Cardiac septum (tissue), 1 donor: ENCODE measurements around the gene HEATR1. TPM values are rescaled to one million over a fixed set of nuclear protein-coding genes. Genes with fewer than 3 reads are reported as not detected.
"Not testable (repeated sequence)": the region's sequence is repeated elsewhere in the genome, so short reads cannot be mapped to it uniquely, and the experiment has no call there.

ENCODE experiments used
- DNase-seq: peaks from one replicate; pipeline ENCODE4 v3.0.0-alpha.2; 2020; ENCODE audit warnings: low spot score
- intact Hi-C: fragments of 100-400 bp; cut with DNase I; formaldehyde crosslinking; loops from one replicate; pipeline ENCODE4 v1.14.0; 2022
- long read RNA-seq: library from polyadenylated mRNA; unstranded; transcript quantifications from one replicate; pipeline ENCODE4 v2.0.0, GENCODE V29; 2021
- total RNA-seq: library from RNA; stranded (reverse); fragmentation: NEBNext Ultra II Directional; extraction: Animal tissue kit (Norgen Biotek cat#: 25700); gene quantifications from one replicate; pipeline ENCODE4 v1.2.1, GENCODE V29; 2021
- donor health status: DM: no; HTN: no; CAD: no.

The HEATR1 gene
- 12.6 TPM for total RNA-seq
- long read RNA-seq, partial matches to known transcripts = 3 of 5 reads
- long read RNA-seq, other reads (novel, unspliced or antisense) = 1 of 5 reads

GRCh38 chr1:236603991-236604904 lies at the start of gene HEATR1:
TSS of gene HEATR1 (minus strand) at chr1:236604516. CDS start at chr1:236604095, 421 bp downstream.
- peak; percentile 98 for DNase-seq
- intact Hi-C loops = loop anchor here (2.0 to 10.0 kb wide), 4 partner anchors 81 to 261 kb away; partner anchors contain the start of gene MTR

DNA sequence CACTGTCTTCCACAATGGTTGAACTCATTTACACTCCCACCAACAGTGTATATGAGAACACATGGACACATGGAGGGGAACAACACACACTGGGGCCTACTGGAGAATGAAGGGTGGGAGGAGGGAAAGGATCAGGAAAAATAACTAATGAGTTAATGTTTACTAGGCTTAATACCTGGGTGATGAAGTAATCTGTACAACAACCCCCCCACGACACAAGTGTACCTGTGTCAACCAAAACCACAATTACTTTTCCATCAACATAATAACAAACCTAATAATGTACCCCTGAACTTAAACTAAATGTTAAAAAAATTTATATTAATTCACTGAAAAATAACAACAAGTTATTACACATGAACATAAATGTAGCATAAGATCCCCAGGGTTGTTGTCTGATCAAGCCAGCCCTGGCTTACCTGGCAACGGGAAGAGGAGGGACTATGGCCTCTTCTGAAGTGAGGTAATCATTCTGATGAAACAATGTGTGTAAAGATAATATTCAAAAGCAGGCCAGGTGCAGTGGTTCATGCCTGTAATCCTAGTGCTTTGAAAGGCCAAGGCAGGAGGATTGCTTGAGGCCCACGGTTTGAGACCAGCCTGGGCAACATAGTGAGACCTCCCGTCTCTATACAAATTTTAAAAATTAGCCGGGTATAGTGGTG lies 40.8 kb upstream of the HEATR1 start:
- DNase-seq = no peak
- intact Hi-C loops = no loop called here

- intact Hi-C loops = no loop called here
- DNase-seq = no peak
These were observed 38.4 kb upstream of the HEATR1 start for GRCh38 chr1:236642763-236643162.

DNA sequence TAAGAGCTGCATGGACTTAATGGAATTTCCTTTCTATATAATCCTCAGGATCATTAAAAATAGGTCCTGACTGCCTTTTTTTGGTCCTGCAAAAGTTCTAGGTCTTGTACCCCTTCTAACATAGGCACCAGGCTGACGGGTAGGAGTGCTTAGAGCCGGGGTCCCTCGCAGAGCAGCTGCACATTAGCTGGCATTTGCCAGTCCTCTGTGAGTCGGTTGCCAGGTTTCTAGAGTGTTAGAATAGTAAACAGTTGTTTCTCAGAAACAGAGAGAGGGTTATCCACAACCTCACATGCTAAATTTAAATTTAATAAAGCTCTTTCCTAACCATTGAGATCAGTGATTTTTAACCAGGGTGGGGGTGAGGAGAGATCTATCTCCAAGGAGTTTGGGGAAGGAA lies 35.4 kb upstream of the HEATR1 start:
- intact Hi-C loops = no loop called here
- DNase-seq = no peak

DNA sequence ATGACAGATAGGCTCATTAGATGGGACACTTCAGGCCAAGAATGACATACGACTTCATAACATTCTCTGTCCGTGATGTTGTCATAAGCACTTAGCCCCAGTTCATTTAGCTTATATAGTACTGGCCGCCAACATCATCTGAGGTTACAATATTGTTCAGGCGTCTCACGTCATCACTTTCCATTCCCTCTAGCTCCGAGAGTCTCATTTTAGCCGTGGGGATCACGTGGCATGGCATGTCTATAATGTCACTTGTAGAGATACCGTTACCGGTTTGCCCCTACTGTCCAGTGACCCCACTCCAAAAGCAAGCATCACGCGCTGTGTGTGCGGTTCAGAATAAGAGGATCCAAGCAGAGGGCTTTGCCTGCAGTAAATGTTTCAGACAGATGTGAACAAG lies 34.6 kb upstream of the HEATR1 start:
- DNase-seq = no peak
- intact Hi-C loops = no loop called here

DNA sequence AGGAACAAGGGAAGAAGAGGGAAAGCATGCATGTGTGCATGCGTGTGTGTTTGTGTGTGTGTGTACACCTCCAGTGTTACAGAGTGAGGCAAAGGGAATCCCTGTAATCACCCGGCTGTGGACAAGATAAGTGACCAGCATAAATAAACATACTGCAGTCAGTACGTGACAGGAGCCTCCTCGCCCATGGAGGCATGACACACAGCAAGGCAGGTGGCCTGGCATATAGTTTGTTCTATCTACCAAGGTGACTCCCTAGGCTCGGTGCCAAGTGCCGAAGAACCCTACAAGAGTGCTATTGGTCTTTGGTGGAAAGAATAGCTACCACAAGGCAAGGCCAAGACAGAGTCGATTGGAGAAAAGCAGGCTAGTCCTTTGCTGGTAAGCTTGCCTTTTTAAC lies 31.7 kb upstream of the HEATR1 start:
- DNase-seq = no peak
- intact Hi-C loops = no loop called here

DNA sequence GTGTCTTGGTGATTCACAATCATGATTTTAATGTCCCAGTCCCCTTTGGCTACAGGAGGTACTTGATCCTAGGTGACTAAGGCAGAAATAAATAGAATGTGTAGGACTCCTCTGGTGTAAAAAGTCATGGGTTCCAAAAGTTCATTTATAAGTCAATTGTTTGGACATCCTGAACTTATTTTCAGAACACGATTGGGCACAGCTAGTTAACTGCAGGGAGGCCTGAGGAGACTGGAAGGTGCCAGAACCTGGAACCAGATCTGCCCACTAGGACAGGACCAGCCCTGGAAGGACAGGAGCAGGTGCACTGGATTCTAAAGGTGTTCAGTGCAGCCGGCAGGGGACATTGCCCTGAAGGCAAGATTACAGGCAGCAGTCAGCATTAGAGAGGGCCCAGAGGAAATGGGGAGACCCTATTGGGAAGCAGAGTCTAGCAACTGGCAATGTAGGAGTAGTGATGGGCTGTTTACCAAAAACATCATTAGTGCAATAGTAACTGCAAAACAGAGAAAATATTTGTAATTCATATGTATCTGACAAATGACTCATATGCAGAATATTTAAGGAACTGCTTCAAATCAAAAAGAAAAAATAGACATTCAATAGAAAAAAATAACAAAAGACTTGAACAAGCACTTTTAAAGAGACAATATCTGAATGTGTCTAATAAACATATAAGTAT lies 23.6 kb upstream of the HEATR1 start:
- DNase-seq = no peak
- intact Hi-C loops = no loop called here

DNA sequence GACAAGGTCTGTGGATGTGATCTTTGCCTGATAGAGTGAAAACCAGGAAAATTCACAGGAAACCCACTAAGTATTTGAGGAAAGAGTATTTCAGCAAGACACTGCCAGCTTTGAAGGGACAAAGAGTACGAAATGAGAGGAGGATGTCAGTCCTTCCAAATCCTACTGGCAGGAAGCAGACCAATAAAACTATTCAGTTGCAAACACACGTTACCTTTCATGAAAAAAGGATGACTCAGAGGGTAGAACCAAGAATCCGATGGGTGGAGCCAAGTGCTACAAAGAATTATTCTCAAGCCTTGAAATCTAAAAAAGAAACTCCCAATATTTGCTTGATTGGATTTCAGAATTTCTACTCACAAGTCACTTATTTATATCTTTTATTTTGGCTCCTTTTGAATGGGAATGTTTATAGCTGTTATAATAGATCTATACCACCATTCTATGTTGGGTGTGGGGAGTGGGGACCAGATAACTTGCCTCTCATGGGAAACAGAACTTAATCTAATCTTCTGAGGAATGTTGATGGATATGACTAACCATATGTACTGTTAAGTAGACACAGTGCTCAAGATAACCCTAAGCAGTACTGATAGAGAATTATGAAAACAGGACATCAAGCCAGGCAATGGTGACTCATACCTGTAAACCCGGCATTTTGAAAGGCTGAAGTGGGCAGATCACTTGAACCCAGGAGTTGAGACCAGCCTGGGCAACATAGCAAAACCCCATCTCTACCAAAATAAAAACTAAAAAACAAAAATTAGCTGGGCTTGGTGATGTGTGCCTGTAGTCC lies 19.3 kb upstream of the HEATR1 start:
- DNase-seq = no peak
- intact Hi-C loops = no loop called here

DNA sequence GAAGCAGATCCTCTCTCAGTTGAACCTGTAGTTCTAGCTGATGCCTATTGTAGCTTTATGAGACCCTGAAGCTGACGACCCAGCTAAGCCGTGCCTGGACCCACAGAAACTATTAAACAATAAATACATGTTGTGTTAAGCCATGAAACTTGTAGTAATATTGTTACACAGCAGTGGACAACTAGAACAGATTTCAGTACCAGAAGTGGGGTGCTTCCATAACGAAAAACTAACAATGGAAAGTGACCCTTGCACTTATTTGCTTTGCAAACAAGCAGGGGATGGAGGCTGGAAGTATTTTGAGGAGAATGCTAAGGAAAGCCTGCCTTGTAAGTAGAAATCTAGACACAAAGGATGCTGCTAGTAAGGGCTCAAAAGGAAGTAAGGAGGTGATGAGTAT lies 18.1 kb upstream of the HEATR1 start:
- no peak for DNase-seq
- intact Hi-C loops = no loop called here

DNA sequence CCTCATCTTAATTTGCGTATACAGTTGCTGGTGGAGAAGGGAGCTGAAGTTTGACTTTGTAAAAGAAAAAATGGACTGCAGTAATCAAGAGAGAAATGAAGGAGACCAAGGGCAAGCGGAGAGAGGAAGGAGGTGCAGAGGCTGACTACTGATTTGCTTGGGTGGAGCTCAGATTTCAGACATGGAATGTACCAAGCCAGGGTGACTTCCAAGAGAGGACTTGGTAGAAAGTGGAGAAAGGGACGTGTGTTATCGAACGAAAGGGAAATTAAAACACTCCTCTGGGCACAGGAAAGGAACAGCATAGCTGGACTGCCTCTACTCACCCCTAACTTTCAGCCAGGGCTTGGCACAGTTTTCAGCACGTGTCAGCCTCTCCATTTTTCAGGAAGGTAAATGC lies 15.1 kb upstream of the HEATR1 start:
- intact Hi-C loops = no loop called here
- no peak for DNase-seq

GRCh38 chr1:236618507-236618906 lies 14.2 kb upstream of the HEATR1 start:
- intact Hi-C loops = no loop called here
- DNase-seq = no peak

DNA sequence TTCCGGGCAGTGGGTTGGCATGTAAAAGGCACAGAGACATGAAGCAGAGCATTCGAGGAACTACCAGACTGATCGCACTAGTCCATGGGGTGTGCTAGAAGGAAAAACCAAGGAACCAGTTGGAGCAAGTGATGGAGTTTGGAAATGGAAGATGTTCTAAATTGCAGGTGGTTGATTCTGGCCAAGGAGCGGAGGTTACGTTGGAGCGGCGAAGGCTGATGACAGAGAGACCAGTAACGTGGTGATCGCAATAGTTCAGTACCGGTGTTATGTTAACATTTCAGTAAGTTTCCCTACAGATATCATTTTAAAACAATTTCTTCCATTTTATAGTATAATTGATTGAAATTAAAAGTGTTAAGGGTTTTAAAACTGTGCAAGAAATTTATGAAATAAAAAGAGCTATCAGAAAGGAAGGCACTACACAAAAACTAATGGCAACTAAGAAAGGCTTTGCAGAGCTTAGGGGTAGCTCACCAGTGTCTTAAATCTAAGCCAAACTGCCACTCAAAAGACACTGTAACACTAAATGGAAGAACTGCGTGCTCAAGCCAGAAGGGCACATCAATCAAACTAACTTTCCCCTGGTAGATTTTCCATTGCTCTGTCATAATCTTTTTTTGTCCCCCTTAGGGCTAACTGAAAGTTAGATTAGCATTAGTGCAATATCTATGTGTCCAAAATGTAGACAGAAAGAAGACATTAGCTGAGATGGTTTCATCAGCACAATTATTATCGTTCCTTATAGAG lies 11.3 kb upstream of the HEATR1 start:
- DNase-seq = no peak
- intact Hi-C loops = no loop called here

DNA sequence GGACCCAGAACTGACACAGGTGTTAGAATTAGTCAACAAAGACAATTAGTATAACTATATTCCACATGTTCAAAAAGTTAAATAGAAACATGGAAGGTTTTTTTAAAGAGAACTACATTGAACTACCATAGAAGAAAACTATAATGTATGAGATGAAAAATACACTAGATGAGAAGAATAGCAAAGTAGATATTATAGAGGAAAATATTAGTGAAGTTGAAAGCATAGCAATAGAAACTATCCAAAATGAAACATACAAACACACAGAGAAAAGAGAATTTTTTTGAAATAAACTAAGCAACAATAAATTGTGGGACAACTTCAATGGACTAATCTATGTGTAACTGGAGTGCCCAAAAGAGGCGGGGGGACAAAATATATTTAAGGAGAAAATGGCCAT lies 8.0 kb upstream of the HEATR1 start:
- no peak for DNase-seq
- intact Hi-C loops = no loop called here

- DNase-seq = no peak
- intact Hi-C loops = loop anchor here (10.0 kb wide), 3 partner anchors 156 to 256 kb away; partner anchors contain the start of gene MTR
These were observed 4.8 kb upstream of the HEATR1 start for GRCh38 chr1:236608930-236609726.

DNA sequence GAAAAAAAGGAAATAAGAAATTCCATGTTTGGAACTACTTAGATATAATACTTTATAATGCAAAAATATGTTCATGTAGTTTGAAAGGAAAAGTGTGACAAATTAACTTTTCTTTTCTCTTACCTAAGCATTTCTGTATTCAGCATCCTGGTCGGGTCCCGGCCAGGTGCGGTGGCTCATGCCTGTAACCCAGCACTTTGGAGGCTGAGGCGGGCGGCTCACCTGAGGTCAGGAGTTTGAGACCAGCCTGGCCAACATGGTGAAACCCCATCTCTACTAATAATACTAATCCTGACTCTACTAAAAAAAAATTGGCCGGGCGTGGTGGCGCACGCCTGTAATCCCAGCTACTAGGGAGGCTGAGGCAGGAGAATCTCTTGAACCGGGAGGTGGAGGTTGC lies 3.3 kb upstream of the HEATR1 start:
- intact Hi-C loops = loop anchor here (10.0 kb wide), 3 partner anchors 157 to 257 kb away; partner anchors contain the start of gene MTR
- not testable (repeated sequence) for DNase-seq

GRCh38 chr1:236604905-236605806 lies 840 bp upstream of the HEATR1 start:
- DNase-seq = no peak

DNA sequence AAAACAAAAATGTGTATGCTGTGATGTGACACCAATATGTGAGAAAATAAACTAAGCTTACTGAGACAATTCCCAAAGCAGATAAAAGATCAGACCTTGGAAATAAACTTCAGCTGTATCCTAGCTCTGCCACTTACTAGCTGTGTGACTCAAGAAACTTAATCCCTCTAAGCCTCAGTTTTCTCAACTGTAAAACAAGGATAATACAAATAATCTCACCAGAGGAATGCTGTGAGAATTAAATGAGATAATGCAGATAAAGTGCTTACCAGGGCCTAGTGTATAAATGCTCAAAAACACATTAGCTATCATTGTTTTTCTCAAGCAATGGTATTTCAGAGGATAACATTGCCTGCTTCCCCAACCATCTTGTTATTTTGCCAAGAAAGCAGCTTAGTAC lies 2.1 kb downstream of the HEATR1 start:
- intact Hi-C loops = loop anchor here (10.0 kb wide), 3 partner anchors 163 to 263 kb away; partner anchors contain the start of gene MTR

More at GRCh38 chr1:236604905-236605806, 840 bp upstream of the HEATR1 start:
- intact Hi-C loops = loop anchor here (2.0 to 10.0 kb wide), 4 partner anchors 80 to 260 kb away; partner anchors contain the start of gene MTR

More for the DNA sequence above, 2.1 kb downstream of the HEATR1 start:
- no peak for DNase-seq
